ENCODE measurements around the gene BAZ1B.

BAZ1B gene

DNA sequence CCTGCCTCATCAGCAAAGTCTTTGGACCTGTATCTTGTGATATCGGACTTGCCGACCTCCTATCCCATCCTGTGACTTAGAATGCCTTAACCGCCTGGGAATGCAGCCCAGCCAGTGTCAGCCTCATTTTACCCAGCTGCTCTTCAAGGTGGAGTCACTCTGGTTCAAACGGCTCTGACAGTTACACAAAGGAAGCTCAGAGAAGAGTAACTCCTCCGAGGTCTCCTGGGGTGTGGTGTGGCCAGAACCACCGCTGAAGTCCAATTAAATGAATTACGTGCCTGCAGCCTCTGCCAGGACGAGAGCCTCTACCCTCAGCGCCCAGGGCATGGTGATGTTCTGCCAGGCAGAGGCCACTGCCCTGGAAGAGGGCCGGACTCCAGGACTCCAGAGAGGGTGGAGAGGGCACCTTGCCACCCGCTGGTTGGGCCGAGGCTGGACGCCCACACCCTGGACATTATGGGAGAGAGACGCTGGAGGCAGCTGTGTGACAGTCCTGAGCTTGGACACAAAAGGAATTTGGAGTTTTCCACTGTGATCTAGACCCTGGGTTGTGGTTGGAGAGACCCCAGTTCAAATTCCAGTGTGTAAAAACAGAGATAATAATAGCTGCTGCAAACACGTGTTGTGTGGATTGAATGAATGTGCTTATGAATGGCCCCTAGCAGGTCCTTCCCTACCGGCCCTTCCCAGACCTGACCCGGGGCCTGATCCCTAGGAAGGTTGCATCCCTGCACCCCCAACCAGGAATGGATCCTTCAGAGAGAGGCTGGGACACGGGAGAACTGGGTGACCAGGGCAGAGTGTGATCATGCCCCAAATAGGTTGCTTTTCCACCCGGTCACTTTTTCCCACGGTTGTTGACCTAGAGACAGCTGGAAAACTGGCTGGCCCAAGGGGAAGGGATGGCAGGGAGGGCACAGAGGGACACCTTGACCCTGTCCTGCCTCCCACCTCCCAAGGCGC lies 126.3 kb downstream of the BAZ1B start:
- H3K4me3 ChIP-seq (ENCODE audit: low read depth, low read length) = no peak overlapping the region
- no peaks in the 10 kb centered on the region; the same call in 1 of the 2 replicates for H3K9me3 ChIP-seq (ENCODE audit: control insufficient read depth, insufficient read depth, low read depth, low read length)
- H3K4me1 ChIP-seq (ENCODE audit: control insufficient read depth, insufficient read depth, low read length) = peaks cover 7% of the 10 kb centered on the region
- no peaks in the 10 kb centered on the region for H3K27me3 ChIP-seq (ENCODE audit: control insufficient read depth, insufficient read depth, low read length)
- H3K9ac ChIP-seq (ENCODE audit: low read length) = no peak overlapping the region
- no peak overlapping the region for H3K27ac ChIP-seq (ENCODE audit: low read depth, low read length)
- H3K36me3 ChIP-seq (ENCODE audit: control insufficient read depth, insufficient read depth, low read length) = no peaks in the 10 kb centered on the region

DNA sequence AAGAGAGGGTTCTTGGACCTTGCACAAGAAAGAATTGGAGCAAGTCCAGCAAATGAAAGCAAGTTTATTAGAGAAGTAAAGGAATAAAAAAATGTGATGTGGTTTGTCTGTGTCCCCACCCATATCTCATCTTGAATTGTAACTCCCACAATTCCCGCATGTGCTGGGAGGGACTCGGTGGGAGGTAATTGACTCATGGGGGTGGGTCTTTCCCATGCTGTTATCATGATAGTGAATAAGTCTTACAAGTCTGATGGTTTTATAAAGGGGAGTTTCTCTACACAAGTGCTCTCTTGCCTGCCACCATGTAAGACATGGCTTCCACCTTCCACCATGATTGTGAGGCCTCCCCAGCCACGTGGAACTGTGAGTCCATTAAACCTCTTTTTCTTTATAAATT lies 127.7 kb downstream of the BAZ1B start:
- Histone ChIP-seq H3K4me3 (ENCODE audit: low read depth, low read length) (no peak overlapping the region), H3K9me3 (ENCODE audit: control insufficient read depth, insufficient read depth, low read depth, low read length) (no peaks in the 10 kb centered on the region; the same call in 1 of the 2 replicates), H3K27ac (ENCODE audit: low read depth, low read length) (no peak overlapping the region), H3K27me3 (ENCODE audit: control insufficient read depth, insufficient read depth, low read length) (no peaks in the 10 kb centered on the region), H3K36me3 (ENCODE audit: control insufficient read depth, insufficient read depth, low read length) (no peaks in the 10 kb centered on the region), H3K4me1 (ENCODE audit: control insufficient read depth, insufficient read depth, low read length) (peaks cover 7% of the 10 kb centered on the region), H3K9ac (ENCODE audit: low read length) (no peak overlapping the region)

DNA sequence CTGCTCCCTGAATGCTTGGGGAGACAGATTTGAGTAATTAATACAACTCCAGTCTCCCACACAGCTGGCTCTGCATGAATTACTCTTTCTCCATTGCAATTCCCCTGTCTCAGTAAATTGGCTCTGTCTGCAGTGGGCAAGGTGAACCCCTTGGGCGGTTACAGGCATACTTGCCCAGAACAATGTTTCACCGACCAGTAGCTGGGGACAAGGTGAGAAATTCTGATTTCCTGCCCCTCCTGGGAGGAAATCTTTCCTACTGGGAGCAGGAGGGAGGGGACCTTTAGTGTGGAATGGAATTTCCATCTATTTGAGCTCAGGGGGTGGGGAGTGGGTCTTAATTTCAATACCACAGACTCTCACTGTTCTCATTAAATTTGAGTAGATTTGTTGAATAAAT lies 130.7 kb downstream of the BAZ1B start:
- H3K27ac ChIP-seq (ENCODE audit: low read depth, low read length) = no peak overlapping the region
- H3K36me3 ChIP-seq (ENCODE audit: control insufficient read depth, insufficient read depth, low read length) = no peaks in the 10 kb centered on the region
- H3K9ac ChIP-seq (ENCODE audit: low read length) = no peak overlapping the region
- no peak overlapping the region for H3K4me3 ChIP-seq (ENCODE audit: low read depth, low read length)
- H3K9me3 ChIP-seq (ENCODE audit: control insufficient read depth, insufficient read depth, low read depth, low read length) = peaks cover 13% of the 10 kb centered on the region
- H3K27me3 ChIP-seq (ENCODE audit: control insufficient read depth, insufficient read depth, low read length) = no peaks in the 10 kb centered on the region
- H3K4me1 ChIP-seq (ENCODE audit: control insufficient read depth, insufficient read depth, low read length) = no peaks in the 10 kb centered on the region
